ENCODE data around the gene RPH3AL. TPM values are rescaled to one million over a fixed set of nuclear protein-coding genes. Genes with fewer than 3 reads are reported as not detected.

Gene RPH3AL
- polyA plus RNA-seq, 3 donors: 0.71 to 1.9 (median 1.5) TPM

GRCh38 chr17:237406-237955 lies 115.1 kb downstream of the RPH3AL start:
- H3K4me1 Mint-ChIP-seq: peaks cover 21% of the 10 kb centered on the region
- H3K27me3 Mint-ChIP-seq (ENCODE audit: low read depth in 3 of 3): peaks cover 2 to 9% (median 4%) of the 10 kb centered on the region in 3 donors
- DNase-seq: no peak
- no peak overlapping the region for H3K4me3 Mint-ChIP-seq
- H3K27me3 ChIP-seq (ENCODE audit: control insufficient read depth in 2 of 2, insufficient read depth in 2 of 2, low read length in 2 of 2): no peaks in the 10 kb centered on the region
- no peaks in the 10 kb centered on the region for H3K36me3 Mint-ChIP-seq
- WGBS (ENCODE audit: insufficient coverage): 76% methylated on average over 8 of the region's 8 CpGs
- H3K27ac Mint-ChIP-seq: peak overlapping the region in 2 of 7 donors; percentile 37 to 60
- peaks cover 12 to 34% (median 23%) of the 10 kb centered on the region in 7 donors for H3K9me3 Mint-ChIP-seq
- peaks cover 19 to 21% of the 10 kb centered on the region in 2 donors for H3K4me1 ChIP-seq (ENCODE audit: control insufficient read depth in 1 of 2, insufficient read depth in 2 of 2, low read length in 2 of 2)
- intact Hi-C loops (cut with micrococcal nuclease): no loop called here
- TF ChIP-seq, protein P1, sequence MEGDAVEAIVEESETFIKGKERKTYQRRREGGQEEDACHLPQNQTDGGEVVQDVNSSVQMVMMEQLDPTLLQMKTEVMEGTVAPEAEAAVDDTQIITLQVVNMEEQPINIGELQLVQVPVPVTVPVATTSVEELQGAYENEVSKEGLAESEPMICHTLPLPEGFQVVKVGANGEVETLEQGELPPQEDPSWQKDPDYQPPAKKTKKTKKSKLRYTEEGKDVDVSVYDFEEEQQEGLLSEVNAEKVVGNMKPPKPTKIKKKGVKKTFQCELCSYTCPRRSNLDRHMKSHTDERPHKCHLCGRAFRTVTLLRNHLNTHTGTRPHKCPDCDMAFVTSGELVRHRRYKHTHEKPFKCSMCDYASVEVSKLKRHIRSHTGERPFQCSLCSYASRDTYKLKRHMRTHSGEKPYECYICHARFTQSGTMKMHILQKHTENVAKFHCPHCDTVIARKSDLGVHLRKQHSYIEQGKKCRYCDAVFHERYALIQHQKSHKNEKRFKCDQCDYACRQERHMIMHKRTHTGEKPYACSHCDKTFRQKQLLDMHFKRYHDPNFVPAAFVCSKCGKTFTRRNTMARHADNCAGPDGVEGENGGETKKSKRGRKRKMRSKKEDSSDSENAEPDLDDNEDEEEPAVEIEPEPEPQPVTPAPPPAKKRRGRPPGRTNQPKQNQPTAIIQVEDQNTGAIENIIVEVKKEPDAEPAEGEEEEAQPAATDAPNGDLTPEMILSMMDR (IDR thresholded peaks at IDR 0.05): no peak
- no peaks in the 10 kb centered on the region for H4K20me1 ChIP-seq (ENCODE audit: insufficient read depth, low read length)
- H3K4me2 ChIP-seq (replicated peaks; ENCODE audit: extremely low read depth, low read length, poor library complexity, severe bottlenecking): no peak overlapping the region
- peaks cover 9 to 26% of the 10 kb centered on the region in 2 donors for H3K9me3 ChIP-seq (replicated peaks in 1 of 2; ENCODE audit: control insufficient read depth in 1 of 2, insufficient read depth in 1 of 2, low read length in 2 of 2)
- H3K36me3 ChIP-seq (replicated peaks in 1 of 2; ENCODE audit: control insufficient read depth in 1 of 2, insufficient read depth in 2 of 2, low read length in 2 of 2): no peaks in the 10 kb centered on the region
- no peak overlapping the region for H2AFZ ChIP-seq (ENCODE audit: insufficient read depth, low read depth, low read length, poor library complexity, severe bottlenecking)
- no peaks in the 10 kb centered on the region for H3K79me2 ChIP-seq (ENCODE audit: insufficient read depth, low read length)
- H3K9ac ChIP-seq (ENCODE audit: insufficient read depth, low read length, poor library complexity, severe bottlenecking): no peak overlapping the region
- no peak overlapping the region for H3K27ac ChIP-seq (ENCODE audit: low read depth in 1 of 2, low read length in 2 of 2)
- H3K4me3 ChIP-seq (replicated peaks in 1 of 3; ENCODE audit: low read depth in 2 of 3, low read length in 3 of 3): no peak overlapping the region

GRCh38 chr17:236641-237405 lies 115.8 kb downstream of the RPH3AL start:
- H3K79me2 ChIP-seq (ENCODE audit: insufficient read depth, low read length): no peaks in the 10 kb centered on the region
- TF ChIP-seq, protein P1 (IDR thresholded peaks at IDR 0.05): no peak
- H3K27ac Mint-ChIP-seq: peak overlapping the region in 2 of 7 donors; percentile 37 to 60
- no peak overlapping the region for H2AFZ ChIP-seq (ENCODE audit: insufficient read depth, low read depth, low read length, poor library complexity, severe bottlenecking)
- no peak overlapping the region for H3K4me2 ChIP-seq (replicated peaks; ENCODE audit: extremely low read depth, low read length, poor library complexity, severe bottlenecking)
- peaks cover 21 to 25% of the 10 kb centered on the region in 2 donors for H3K4me1 ChIP-seq (ENCODE audit: control insufficient read depth in 1 of 2, insufficient read depth in 2 of 2, low read length in 2 of 2)
- H3K4me1 Mint-ChIP-seq: peaks cover 23% of the 10 kb centered on the region
- no peak overlapping the region for H3K27ac ChIP-seq (ENCODE audit: low read depth in 1 of 2, low read length in 2 of 2)
- peaks cover 9 to 26% of the 10 kb centered on the region in 2 donors for H3K9me3 ChIP-seq (replicated peaks in 1 of 2; ENCODE audit: control insufficient read depth in 1 of 2, insufficient read depth in 1 of 2, low read length in 2 of 2)
- no peaks in the 10 kb centered on the region for H4K20me1 ChIP-seq (ENCODE audit: insufficient read depth, low read length)
- peaks cover 2 to 11% (median 4%) of the 10 kb centered on the region in 3 donors for H3K27me3 Mint-ChIP-seq (ENCODE audit: low read depth in 3 of 3)
- H3K36me3 ChIP-seq (replicated peaks in 1 of 2; ENCODE audit: control insufficient read depth in 1 of 2, insufficient read depth in 2 of 2, low read length in 2 of 2): no peaks in the 10 kb centered on the region
- 91% methylated on average over 34 of the region's 34 CpGs for WGBS (ENCODE audit: insufficient coverage)
- no peaks in the 10 kb centered on the region for H3K27me3 ChIP-seq (ENCODE audit: control insufficient read depth in 2 of 2, insufficient read depth in 2 of 2, low read length in 2 of 2)
- no peak overlapping the region for H3K4me3 ChIP-seq (replicated peaks in 1 of 3; ENCODE audit: low read depth in 2 of 3, low read length in 3 of 3)
- no peak for DNase-seq
- H3K4me3 Mint-ChIP-seq: no peak overlapping the region
- H3K9ac ChIP-seq (ENCODE audit: insufficient read depth, low read length, poor library complexity, severe bottlenecking): no peak overlapping the region
- intact Hi-C loops (cut with micrococcal nuclease): no loop called here
- H3K36me3 Mint-ChIP-seq: no peaks in the 10 kb centered on the region
- H3K9me3 Mint-ChIP-seq: peaks cover 12 to 34% (median 23%) of the 10 kb centered on the region in 7 donors
